IPS-15b (cell line): ENCODE data around the gene KHSRP.

ENCODE experiments used
- H3K27me3 ChIP-seq: one replicate; pipeline ENCODE4 v1.6.1; 2013; ENCODE audit warnings: low read length; ENCODE audit not compliant: control insufficient read depth, insufficient read depth
- H3K36me3 ChIP-seq: one replicate; pipeline ENCODE4 v1.6.1; 2013; ENCODE audit warnings: low read length; ENCODE audit not compliant: control insufficient read depth, insufficient read depth
- H3K4me1 ChIP-seq: one replicate; pipeline ENCODE4 v1.6.1; 2013; ENCODE audit warnings: mild to moderate bottlenecking, low read length; ENCODE audit not compliant: control insufficient read depth, insufficient read depth
- H3K4me3 ChIP-seq: one replicate; pipeline ENCODE4 v1.5.1; 2013; ENCODE audit warnings: low read depth, low read length
- H3K9ac ChIP-seq: one replicate; pipeline ENCODE4 v1.6.1; 2013; ENCODE audit warnings: low read depth, mild to moderate bottlenecking, low read length
- H3K9me3 ChIP-seq: one replicate; pipeline ENCODE4 v1.6.1; 2013; ENCODE audit warnings: mild to moderate bottlenecking, low read length; ENCODE audit not compliant: control insufficient read depth, insufficient read depth

KHSRP gene

GRCh38 chr19:6424195-6424938 lies at the start of gene KHSRP:
Gene KHSRP (minus strand): TSS chr19:6424811. CDS start chr19:6424701, 110 bp downstream.
- Histone ChIP-seq H3K36me3 (peaks cover 31% of the 10 kb centered on the region), H3K9me3 (no peaks in the 10 kb centered on the region), H3K4me1 (peaks cover 5% of the 10 kb centered on the region), H3K27me3 (peaks cover 1% of the 10 kb centered on the region), H3K9ac (peak within 1 kb of the TSS; percentile 90), H3K4me3 (peak within 1 kb of the TSS; percentile 96)

- no peaks in the 10 kb centered on the region for H3K4me1 ChIP-seq
Measured at GRCh38 chr19:6473647-6474046, 49.0 kb upstream of the KHSRP start.

GRCh38 chr19:6472713-6473112 lies 48.1 kb upstream of the KHSRP start:
- Histone ChIP-seq H3K9ac (no peak overlapping the region), H3K4me3 (no peak overlapping the region), H3K4me1 (no peaks in the 10 kb centered on the region), H3K36me3 (no peaks in the 10 kb centered on the region), H3K9me3 (no peaks in the 10 kb centered on the region), H3K27me3 (peaks cover 11% of the 10 kb centered on the region)

More at GRCh38 chr19:6473647-6474046, 49.0 kb upstream of the KHSRP start:
- peaks cover 11% of the 10 kb centered on the region for H3K27me3 ChIP-seq
- H3K9me3 ChIP-seq, result no peaks in the 10 kb centered on the region
- no peak overlapping the region for H3K4me3 ChIP-seq
- no peak overlapping the region for H3K9ac ChIP-seq
- no peaks in the 10 kb centered on the region for H3K36me3 ChIP-seq

- H3K27me3 ChIP-seq, result peaks cover 11% of the 10 kb centered on the region
- H3K36me3 ChIP-seq, result peaks cover 6% of the 10 kb centered on the region
- H3K9me3 ChIP-seq, result no peaks in the 10 kb centered on the region
- no peak overlapping the region for H3K4me3 ChIP-seq
- H3K9ac ChIP-seq, result no peak overlapping the region
- no peaks in the 10 kb centered on the region for H3K4me1 ChIP-seq
Measured at GRCh38 chr19:6471076-6471475, 46.5 kb upstream of the KHSRP start.

GRCh38 chr19:6470173-6470572 lies 45.6 kb upstream of the KHSRP start:
- H3K4me3 ChIP-seq, result no peak overlapping the region
- H3K9ac ChIP-seq, result no peak overlapping the region
- peaks cover 4% of the 10 kb centered on the region for H3K4me1 ChIP-seq
- H3K9me3 ChIP-seq, result no peaks in the 10 kb centered on the region
- peaks cover 8% of the 10 kb centered on the region for H3K27me3 ChIP-seq
- peaks cover 6% of the 10 kb centered on the region for H3K36me3 ChIP-seq

- Histone ChIP-seq H3K4me3 (no peak overlapping the region), H3K9ac (no peak overlapping the region), H3K36me3 (peaks cover 6% of the 10 kb centered on the region), H3K9me3 (no peaks in the 10 kb centered on the region), H3K4me1 (peaks cover 4% of the 10 kb centered on the region), H3K27me3 (peaks cover 2% of the 10 kb centered on the region)
Measured at GRCh38 chr19:6467384-6467783, 42.8 kb upstream of the KHSRP start.

GRCh38 chr19:6466526-6467248 lies 42.1 kb upstream of the KHSRP start:
- Histone ChIP-seq H3K9me3 (no peaks in the 10 kb centered on the region), H3K4me3 (no peak overlapping the region), H3K4me1 (peaks cover 4% of the 10 kb centered on the region), H3K27me3 (peaks cover 6% of the 10 kb centered on the region), H3K36me3 (peaks cover 6% of the 10 kb centered on the region), H3K9ac (no peak overlapping the region)

GRCh38 chr19:6465663-6466062 lies 41.1 kb upstream of the KHSRP start:
- H3K4me3 ChIP-seq, result no peak overlapping the region
- peaks cover 6% of the 10 kb centered on the region for H3K27me3 ChIP-seq
- H3K9me3 ChIP-seq, result no peaks in the 10 kb centered on the region
- peaks cover 6% of the 10 kb centered on the region for H3K36me3 ChIP-seq
- H3K4me1 ChIP-seq, result peaks cover 4% of the 10 kb centered on the region
- no peak overlapping the region for H3K9ac ChIP-seq

GRCh38 chr19:6465006-6465405 lies 40.4 kb upstream of the KHSRP start:
- Histone ChIP-seq H3K27me3 (peaks cover 6% of the 10 kb centered on the region), H3K9me3 (no peaks in the 10 kb centered on the region), H3K4me1 (peaks cover 4% of the 10 kb centered on the region), H3K9ac (peak overlapping the region; percentile 70), H3K4me3 (peak overlapping the region; percentile 72), H3K36me3 (peaks cover 6% of the 10 kb centered on the region)

GRCh38 chr19:6464070-6464873 lies 39.7 kb upstream of the KHSRP start, which contains the start of gene CRB3:
Gene CRB3 (plus strand): TSS chr19:6464271. CDS start chr19:6464702, 431 bp downstream.
- peak within 1 kb of the TSS; percentile 70 for H3K9ac ChIP-seq
- H3K27me3 ChIP-seq, result peaks cover 6% of the 10 kb centered on the region
- peaks cover 4% of the 10 kb centered on the region for H3K4me1 ChIP-seq
- H3K4me3 ChIP-seq, result peak within 1 kb of the TSS; percentile 72
- no peaks in the 10 kb centered on the region for H3K9me3 ChIP-seq
- peaks cover 6% of the 10 kb centered on the region for H3K36me3 ChIP-seq

GRCh38 chr19:6460099-6460884 lies 35.7 kb upstream of the KHSRP start:
- Histone ChIP-seq H3K9ac (no peak overlapping the region), H3K9me3 (no peaks in the 10 kb centered on the region), H3K36me3 (peaks cover 2% of the 10 kb centered on the region), H3K4me1 (peaks cover 6% of the 10 kb centered on the region), H3K4me3 (peak overlapping the region; percentile 69), H3K27me3 (peaks cover 6% of the 10 kb centered on the region)
